Keratinocyte (primary cell): ENCODE data around the gene ARPC5L. TPM values are rescaled to one million over a fixed set of nuclear protein-coding genes. Genes with fewer than 3 reads are reported as not detected.
A peak's percentile ranks its signal among the peaks of the same experiment; 100 is the strongest.

Experiments
- DNase-seq: peaks from one replicate; pipeline ENCODE4 v3.0.0-alpha.2; 2011; ENCODE audit warnings: low read depth, missing footprints, low spot score
- FAIRE-seq: peaks from 2 replicates; lab custom pipeline; 2011; peaks lifted over from hg19 to GRCh38; lab: Jason Lieb, UNC
- H2AFZ ChIP-seq: 2 replicates; pipeline ENCODE4 v1.6.0; 2012; ENCODE audit warnings: low read length, control low read depth, inconsistent platforms; ENCODE audit not compliant: control insufficient read depth
- H3K27ac ChIP-seq: 2 replicates; pipeline ENCODE4 v1.5.1; 2011; ENCODE audit warnings: low read length; ENCODE audit not compliant: control insufficient read depth, insufficient read depth
- H3K27me3 ChIP-seq: 3 replicates; pipeline ENCODE4 v1.6.0; 2011; ENCODE audit warnings: low read length; ENCODE audit not compliant: control insufficient read depth, insufficient read depth; ENCODE audit errors: extremely low read depth
- H3K36me3 ChIP-seq, 2 experiments: 2 replicates in 1 of 2; 3 replicates in 1 of 2; pipeline ENCODE4 v1.5.1; 2011; ENCODE audit warnings: low read length in 2 of 2, mild to moderate bottlenecking in 1 of 2; ENCODE audit not compliant: control insufficient read depth in 2 of 2, insufficient read depth in 2 of 2; ENCODE audit errors: extremely low read depth in 1 of 2
- H3K4me1 ChIP-seq: 3 replicates; pipeline ENCODE4 v1.5.1; 2011; ENCODE audit warnings: low read length; ENCODE audit not compliant: control insufficient read depth, insufficient read depth; ENCODE audit errors: extremely low read depth
- H3K4me2 ChIP-seq: 3 replicates; pipeline ENCODE4 v1.6.0; 2011; ENCODE audit warnings: low read depth, low read length; ENCODE audit not compliant: control insufficient read depth, insufficient read depth; ENCODE audit errors: extremely low read depth
- H3K4me3 ChIP-seq, 3 experiments: fragments of 200-600 bp in 1 of 3; sonication (generic) in 1 of 3; 2 replicates in 2 of 3; 3 replicates in 1 of 3; pipeline ENCODE4 v1.5.1; 2011 to 2016; ENCODE audit warnings: low read length in 3 of 3, mild to moderate bottlenecking in 3 of 3, control low read depth in 2 of 3, inconsistent platforms in 1 of 3, low read depth in 1 of 3, mixed read lengths in 1 of 3, mixed run types in 1 of 3, moderate library complexity in 1 of 3; ENCODE audit not compliant: control insufficient read depth in 2 of 3, insufficient read depth in 2 of 3; ENCODE audit errors: extremely low read depth in 1 of 3
- H3K79me2 ChIP-seq: 2 replicates; pipeline ENCODE4 v1.6.0; 2012; ENCODE audit warnings: low read length; ENCODE audit not compliant: control insufficient read depth, insufficient read depth
- H3K9ac ChIP-seq: 3 replicates; pipeline ENCODE4 v1.6.0; 2011; ENCODE audit warnings: low read length; ENCODE audit not compliant: control insufficient read depth, insufficient read depth; ENCODE audit errors: extremely low read depth
- H3K9me1 ChIP-seq: 3 replicates; pipeline ENCODE4 v1.6.0; 2011; ENCODE audit warnings: low read length; ENCODE audit not compliant: control insufficient read depth, insufficient read depth; ENCODE audit errors: extremely low read depth
- H3K9me3 ChIP-seq: 2 replicates; pipeline ENCODE4 v1.5.1; 2012; ENCODE audit warnings: low read depth, low read length; ENCODE audit not compliant: control insufficient read depth
- H4K20me1 ChIP-seq: 3 replicates; pipeline ENCODE4 v1.6.0; 2011; ENCODE audit warnings: low read length; ENCODE audit not compliant: control insufficient read depth, insufficient read depth; ENCODE audit errors: extremely low read depth
- EZH2 ChIP-seq: IDR thresholded peaks from one replicate; pipeline ENCODE4 v1.6.1; 2012; ENCODE audit warnings: inconsistent platforms, mild to moderate bottlenecking, low read length, moderate library complexity
- dilution Hi-C: fragments of 300-500 bp; cut with MboI; formaldehyde crosslinking; loops from one replicate; pipeline ENCODE4 v1.7.0; 2020; ENCODE audit warnings: low sequenced_read_pairs; ENCODE audit not compliant: extremely low pct_ligation_motif_present
- polyA plus RNA-seq, 5 experiments: library from polyadenylated mRNA; depleted of rRNA in 3 of 5; stranded (reverse) in 3 of 5; stranded (forward) in 1 of 5; unstranded in 1 of 5; fragments of >200 nt; gene quantifications; 1 replicate in 1 of 5; 2 replicates in 3 of 5; 3 replicates in 1 of 5; pipeline versions ENCODE4 v1.2.1 to v1.2.3, GENCODE V29; 2011 to 2012; ENCODE audit warnings: missing spikeins in 2 of 5, low read depth in 1 of 5, low replicate concordance in 1 of 5
- TF ChIP-seq, protein P1 (sequence below), 3 experiments: IDR thresholded peaks in 1 of 3; conservative IDR thresholded peaks in 1 of 3; optimal IDR thresholded peaks in 1 of 3; 2 replicates in 2 of 3; 3 replicates in 1 of 3; pipeline versions ENCODE3 to v1.5.1; 2011; ENCODE audit warnings: low read length in 3 of 3, mild to moderate bottlenecking in 3 of 3, moderate library complexity in 2 of 3, control low read depth in 1 of 3, inconsistent platforms in 1 of 3; ENCODE audit not compliant: insufficient read depth in 2 of 3; ENCODE audit errors: extremely low read depth in 1 of 3

The ARPC5L gene
- polyA plus RNA-seq, 1 donor (not counting 4 experiments of a cell fraction or from before 2014, with no cell fraction given), result 102 TPM

DNA sequence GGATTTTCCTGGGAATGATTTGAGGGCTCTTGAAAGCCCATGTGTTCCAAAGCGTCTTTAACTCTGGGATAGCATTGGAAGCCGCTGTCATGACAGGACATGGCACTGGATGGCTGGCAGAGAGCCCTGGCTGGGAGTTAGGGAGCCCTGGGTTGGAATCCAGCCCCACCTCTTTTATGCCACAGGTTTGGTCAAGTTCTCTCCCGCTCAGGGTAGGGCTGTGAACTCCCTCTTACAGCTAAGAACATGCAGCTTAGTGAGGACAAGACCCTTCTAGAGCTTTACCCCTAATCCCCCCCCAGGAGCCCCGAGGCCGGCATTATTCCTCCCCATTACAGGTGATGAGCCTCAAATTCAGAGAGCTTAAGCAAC lies 47.8 kb upstream of the ARPC5L start:
- FAIRE-seq, result peak; percentile 84
- Histone ChIP-seq H3K4me2 (peak overlapping the region; percentile 65), H3K27ac (no peak overlapping the region)

DNA sequence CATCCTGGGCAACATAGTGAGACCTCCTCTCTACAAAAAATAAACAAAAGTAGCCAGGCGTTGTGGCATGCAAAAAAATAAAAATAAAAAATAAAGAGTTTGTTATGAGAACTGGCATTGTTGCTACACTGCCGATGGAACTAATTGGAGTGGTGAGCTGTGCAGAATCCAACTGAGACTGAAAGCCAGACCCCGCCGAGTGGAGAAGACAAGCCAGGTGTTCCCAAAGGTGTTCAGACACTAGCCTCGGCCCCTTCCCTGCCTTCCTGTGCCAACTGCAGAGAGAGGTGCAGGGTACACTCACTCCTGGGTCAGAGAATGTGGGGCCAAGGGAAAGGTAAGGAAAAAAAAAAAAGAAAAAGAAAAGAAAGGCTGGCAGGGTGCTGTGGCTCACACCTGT lies 46.3 kb upstream of the ARPC5L start:
- Histone ChIP-seq H3K36me3 (no peaks in the 10 kb centered on the region), H3K9me1 (no peaks in the 10 kb centered on the region), H3K27me3 (no peaks in the 10 kb centered on the region), H3K9me3 (no peaks in the 10 kb centered on the region), H2AFZ (no peak overlapping the region), H3K79me2 (no peaks in the 10 kb centered on the region), H3K4me1 (peaks cover 61% of the 10 kb centered on the region), H3K4me3 (no peak overlapping the region), H3K27ac (no peak overlapping the region), H4K20me1 (no peaks in the 10 kb centered on the region), H3K4me2 (no peak overlapping the region), H3K9ac (no peak overlapping the region)
- DNase-seq (no peak), FAIRE-seq (no peak)
- TF ChIP-seq, protein P1, sequence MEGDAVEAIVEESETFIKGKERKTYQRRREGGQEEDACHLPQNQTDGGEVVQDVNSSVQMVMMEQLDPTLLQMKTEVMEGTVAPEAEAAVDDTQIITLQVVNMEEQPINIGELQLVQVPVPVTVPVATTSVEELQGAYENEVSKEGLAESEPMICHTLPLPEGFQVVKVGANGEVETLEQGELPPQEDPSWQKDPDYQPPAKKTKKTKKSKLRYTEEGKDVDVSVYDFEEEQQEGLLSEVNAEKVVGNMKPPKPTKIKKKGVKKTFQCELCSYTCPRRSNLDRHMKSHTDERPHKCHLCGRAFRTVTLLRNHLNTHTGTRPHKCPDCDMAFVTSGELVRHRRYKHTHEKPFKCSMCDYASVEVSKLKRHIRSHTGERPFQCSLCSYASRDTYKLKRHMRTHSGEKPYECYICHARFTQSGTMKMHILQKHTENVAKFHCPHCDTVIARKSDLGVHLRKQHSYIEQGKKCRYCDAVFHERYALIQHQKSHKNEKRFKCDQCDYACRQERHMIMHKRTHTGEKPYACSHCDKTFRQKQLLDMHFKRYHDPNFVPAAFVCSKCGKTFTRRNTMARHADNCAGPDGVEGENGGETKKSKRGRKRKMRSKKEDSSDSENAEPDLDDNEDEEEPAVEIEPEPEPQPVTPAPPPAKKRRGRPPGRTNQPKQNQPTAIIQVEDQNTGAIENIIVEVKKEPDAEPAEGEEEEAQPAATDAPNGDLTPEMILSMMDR (optimal IDR thresholded peaks at IDR 0.05 in 1 of 3, IDR thresholded peaks at IDR 0.05 in 1 of 3, conservative IDR thresholded peaks at IDR 0.05 in 1 of 3; ENCODE audit: extremely low read depth in 1 of 3, insufficient read depth in 2 of 3, low read length in 3 of 3), result no peak
- TF ChIP-seq EZH2, result no peak
- dilution Hi-C loops, result no loop called here

More for the DNA sequence above, 47.8 kb upstream of the ARPC5L start:
- H3K9ac ChIP-seq, result no peak overlapping the region
- H3K4me3 ChIP-seq, result no peak overlapping the region
- TF ChIP-seq EZH2, result no peak
- TF ChIP-seq, protein P1 (optimal IDR thresholded peaks at IDR 0.05 in 1 of 3, IDR thresholded peaks at IDR 0.05 in 1 of 3, conservative IDR thresholded peaks at IDR 0.05 in 1 of 3; ENCODE audit: extremely low read depth in 1 of 3, insufficient read depth in 2 of 3, low read length in 3 of 3), result no peak
- dilution Hi-C loops, result no loop called here
- no peak overlapping the region for H2AFZ ChIP-seq
- H3K9me1 ChIP-seq, result no peaks in the 10 kb centered on the region
- no peaks in the 10 kb centered on the region for H3K36me3 ChIP-seq
- no peaks in the 10 kb centered on the region for H4K20me1 ChIP-seq
- no peak for DNase-seq
- H3K27me3 ChIP-seq, result no peaks in the 10 kb centered on the region
- H3K4me1 ChIP-seq, result peaks cover 60% of the 10 kb centered on the region
- no peaks in the 10 kb centered on the region for H3K9me3 ChIP-seq
- H3K79me2 ChIP-seq, result no peaks in the 10 kb centered on the region
